GM13977 (cell line): ENCODE data around the gene AGR2.
"Not testable (repeated sequence)": the region's sequence is repeated elsewhere in the genome, so short reads cannot be mapped to it uniquely, and the experiment has no call there.

Experiments used
- DNase-seq: peaks from one replicate; pipeline ENCODE4 v3.0.0; 2012; ENCODE audit warnings: low spot score
- CTCF ChIP-seq: IDR thresholded peaks from 2 replicates; pipeline ENCODE4 v1.5.1; 2012; ENCODE audit warnings: mild to moderate bottlenecking, control low read depth; ENCODE audit not compliant: insufficient read depth; ENCODE audit errors: extremely low read depth, missing control alignments
- in situ Hi-C: fragments of 300-500 bp; cut with MboI; formaldehyde crosslinking; loops from one replicate; pipeline ENCODE4 v1.12.0; 2022; ENCODE audit warnings: low sequenced_read_pairs, low pct_unique_long_range_greater_than_20kb, mixed read lengths, inconsistent platforms; ENCODE audit not compliant: unreplicated experiment

Gene AGR2

GRCh38 chr7:16804674-16805439 lies at the start of gene AGR2:
TSS of gene AGR2 (minus strand) at chr7:16804999. CDS start at chr7:16801796, 3,203 bp downstream.
- in situ Hi-C loops, result no loop called here
- TF ChIP-seq CTCF, result no peak
- no peak for DNase-seq

DNA sequence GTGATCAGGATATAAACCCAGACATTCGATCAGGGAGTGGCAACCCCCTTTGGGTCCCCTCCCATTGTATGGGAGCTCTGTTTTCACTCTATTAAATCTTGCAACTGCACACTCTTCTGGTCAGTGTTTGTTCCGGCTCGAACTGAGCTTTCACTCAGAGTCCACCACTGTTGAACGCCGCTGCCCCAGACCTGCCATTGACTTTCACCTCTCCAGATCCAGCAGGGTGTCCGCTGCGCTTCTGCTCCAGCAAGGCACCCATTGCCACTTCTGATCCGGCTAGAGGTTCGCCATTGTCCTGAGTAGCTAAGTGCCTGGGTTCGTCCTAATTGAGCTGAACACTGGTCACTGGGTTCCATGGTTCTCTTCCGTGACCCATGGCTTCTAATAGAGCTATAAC lies 48.4 kb upstream of the AGR2 start:
- DNase-seq, in situ Hi-C loops: not testable (repeated sequence)

DNA sequence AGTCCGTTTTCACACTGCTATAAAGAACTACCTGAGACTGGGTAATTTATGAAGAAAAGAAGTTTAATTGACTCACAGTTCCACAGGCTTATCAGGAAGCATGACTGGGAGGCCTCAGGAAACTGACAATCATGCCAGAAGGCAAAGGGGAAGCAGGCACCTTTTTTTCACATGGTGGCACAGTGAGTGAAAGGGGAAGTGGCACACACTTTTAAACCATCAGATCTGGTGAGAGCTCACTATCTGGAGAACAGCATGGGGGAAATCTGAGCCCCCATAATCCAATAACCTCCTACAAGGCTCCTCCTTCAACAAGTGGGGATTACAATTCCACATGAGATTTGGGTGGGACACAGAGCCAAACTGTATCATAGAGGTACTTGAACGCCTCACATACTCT lies 47.0 kb upstream of the AGR2 start:
- TF ChIP-seq CTCF, result no peak
- in situ Hi-C loops, result no loop called here
- DNase-seq, result no peak

DNA sequence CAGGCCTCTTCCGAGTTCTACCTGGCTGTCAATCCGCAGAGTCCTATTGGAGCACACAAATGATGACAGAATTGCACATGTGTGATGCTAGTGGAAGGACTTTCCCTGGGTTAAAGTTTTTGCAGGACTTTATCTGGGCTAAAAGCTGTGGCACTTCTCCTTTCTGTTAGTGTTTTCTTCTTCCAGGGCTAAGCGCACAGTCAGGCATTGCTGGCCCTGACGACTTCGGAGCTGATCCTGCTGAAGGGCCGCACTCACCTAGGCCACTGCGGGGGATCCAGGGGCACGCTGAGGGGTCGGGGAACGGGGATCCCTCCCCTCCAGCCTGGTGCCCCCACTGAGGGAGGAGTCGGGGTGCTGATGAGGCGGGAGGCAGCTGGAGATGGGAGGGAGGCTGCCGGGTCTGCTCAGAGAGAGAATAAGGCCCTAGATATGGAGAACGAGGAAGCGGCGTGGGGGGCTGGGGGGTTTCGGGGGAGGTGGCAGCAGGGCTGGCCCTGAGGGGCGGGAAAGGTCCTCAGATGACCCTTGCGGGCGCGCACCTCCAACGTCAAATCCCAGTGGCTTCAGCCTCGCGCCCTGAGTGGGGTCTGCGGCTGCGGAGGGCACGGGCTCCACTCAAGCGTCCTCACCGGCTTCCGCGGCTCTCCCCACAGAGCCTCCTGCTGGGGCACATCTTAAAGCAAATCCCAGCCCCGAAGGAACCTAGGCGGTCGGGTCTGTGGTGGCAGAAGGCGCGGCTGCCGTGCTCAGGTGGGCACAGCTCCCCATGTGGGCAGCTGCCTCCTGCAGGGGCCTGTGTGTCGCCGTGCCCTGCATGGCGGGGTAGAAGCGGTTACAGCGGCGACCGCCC lies 46.0 kb upstream of the AGR2 start:
- DNase-seq, result no peak
- in situ Hi-C loops, result no loop called here
- TF ChIP-seq CTCF, result no peak

DNA sequence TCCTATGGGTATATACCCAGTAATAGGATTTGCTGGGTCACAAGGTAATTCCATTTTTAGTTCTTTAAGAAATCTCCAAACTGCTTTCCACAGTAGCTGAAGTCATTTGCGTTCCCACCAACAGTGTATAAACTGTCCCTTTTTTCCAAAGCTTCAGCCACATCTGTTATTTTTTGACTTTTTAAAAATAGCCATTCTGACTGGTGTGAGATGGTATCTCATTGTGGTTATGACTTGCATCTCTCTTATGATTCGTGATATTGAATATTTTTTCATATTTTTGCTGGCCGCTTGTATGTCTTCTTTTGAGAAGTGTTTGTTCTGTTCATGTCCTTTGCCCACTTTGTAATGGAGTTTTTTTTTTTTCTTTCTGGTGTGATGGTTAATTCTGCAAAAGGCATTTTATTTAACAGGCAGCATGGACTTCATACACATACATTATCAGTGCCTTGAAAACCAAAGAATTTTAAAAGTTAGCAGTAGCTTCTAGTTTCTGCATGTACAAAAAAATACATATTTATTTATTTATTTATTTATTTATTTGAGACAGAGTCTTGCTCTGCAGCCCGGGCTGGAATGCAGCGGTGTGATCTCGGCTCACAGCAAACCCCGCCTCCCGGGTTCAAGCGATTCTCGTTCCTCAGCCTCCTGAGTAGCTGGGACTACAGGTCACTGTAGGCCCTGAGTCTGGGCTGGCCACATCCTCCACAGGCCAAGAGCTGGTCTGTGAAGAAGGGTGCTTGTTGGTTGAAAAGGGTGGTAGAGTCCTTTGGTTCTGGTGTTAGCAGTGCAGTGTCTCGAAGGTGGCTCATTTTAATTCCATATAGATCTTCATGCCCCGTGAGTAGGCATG lies 44.7 kb upstream of the AGR2 start:
- no peak for TF ChIP-seq CTCF
- in situ Hi-C loops, result no loop called here
- DNase-seq, result no peak

DNA sequence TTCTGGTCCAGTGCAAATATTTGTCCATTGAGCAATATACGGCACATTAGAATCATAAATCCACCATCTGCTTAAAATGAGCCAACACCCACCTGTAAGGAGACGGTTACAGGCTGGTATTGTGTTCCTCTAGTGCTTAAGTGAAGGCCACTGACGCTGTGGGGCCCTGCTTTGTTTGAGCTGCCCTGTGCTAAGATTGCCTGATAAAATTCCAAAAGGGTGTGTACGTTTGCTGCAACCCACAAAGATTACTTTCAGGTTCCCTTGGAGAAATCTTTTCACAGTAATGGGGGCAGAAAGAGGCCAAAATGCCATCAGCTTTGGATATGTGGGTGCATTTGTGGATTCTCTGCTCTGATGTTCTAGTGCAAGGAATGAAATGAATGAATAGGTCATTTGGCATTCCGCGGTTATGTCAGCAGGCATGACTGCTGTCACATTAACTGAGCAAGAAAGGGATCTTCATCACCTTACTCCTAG lies 42.6 kb upstream of the AGR2 start:
- TF ChIP-seq CTCF, result no peak
- in situ Hi-C loops, result no loop called here
- DNase-seq, result no peak
